ENCODE measurements around the gene CLCF1.

- no peak for TF ChIP-seq USF2 (IDR thresholded peaks at IDR 0.05; ENCODE audit: borderline replicate concordance, low read depth, low read length)
- TF ChIP-seq SIN3A (IDR thresholded peaks at IDR 0.05; ENCODE audit: borderline replicate concordance, low read depth, low read length): no peak
- no peak for TF ChIP-seq YY1 (IDR thresholded peaks at IDR 0.05; ENCODE audit: low read depth)
- TF ChIP-seq CTCF (IDR thresholded peaks at IDR 0.05): no peak
- TF ChIP-seq GABPA (IDR thresholded peaks at IDR 0.05; ENCODE audit: low read depth): no peak
- no peak for TF ChIP-seq MAX (IDR thresholded peaks at IDR 0.05; ENCODE audit: low read depth)
- TF ChIP-seq EZH2phosphoT487 (IDR thresholded peaks at IDR 0.05; ENCODE audit: borderline replicate concordance, low read depth): no peak
- TF ChIP-seq JUND (IDR thresholded peaks at IDR 0.05): no peak
- no peak for TF ChIP-seq SMC3 (IDR thresholded peaks at IDR 0.05; ENCODE audit: low read depth, low read length)
- TF ChIP-seq POLR2AphosphoS5 (IDR thresholded peaks at IDR 0.05; ENCODE audit: low read depth, low read length): no peak
These were observed 36.1 kb downstream of the CLCF1 start for GRCh38 chr11:67337257-67337656.
